Duodenal mucosa (tissue), 2 donors: ENCODE data around the gene NDRG2.

Source experiments
- H3K27ac ChIP-seq: one replicate; pipeline ENCODE4 v1.7.0; 2013; ENCODE audit warnings: low read depth, low read length
- H3K27me3 ChIP-seq, 2 donors: one replicate each; pipeline ENCODE4 v1.7.0; 2013; ENCODE audit warnings: low read length in 2 of 2, control low read depth in 1 of 2; ENCODE audit not compliant: insufficient read depth in 2 of 2, control insufficient read depth in 1 of 2
- H3K36me3 ChIP-seq, 2 donors: one replicate each; pipeline ENCODE4 v1.7.0; 2013; ENCODE audit warnings: low read length in 2 of 2, control low read depth in 1 of 2; ENCODE audit not compliant: insufficient read depth in 2 of 2, control insufficient read depth in 1 of 2
- H3K4me1 ChIP-seq, 2 donors: one replicate each; pipeline ENCODE4 v1.7.0; 2013; ENCODE audit warnings: low read length in 2 of 2, control low read depth in 1 of 2; ENCODE audit not compliant: insufficient read depth in 2 of 2, control insufficient read depth in 1 of 2
- H3K4me3 ChIP-seq, 2 donors: one replicate each; pipeline ENCODE4 v1.7.0; 2013; ENCODE audit warnings: low read length in 2 of 2, low read depth in 1 of 2
- H3K9ac ChIP-seq, 2 donors: one replicate each; pipeline ENCODE4 v1.7.0; 2013; ENCODE audit warnings: low read length in 2 of 2, low read depth in 1 of 2
- H3K9me3 ChIP-seq, 2 donors: one replicate each; pipeline ENCODE4 v1.7.0; 2013; ENCODE audit warnings: low read length in 2 of 2, control low read depth in 1 of 2; ENCODE audit not compliant: control insufficient read depth in 1 of 2

The NDRG2 gene

GRCh38 chr14:20973501-20973900 lies 51.4 kb downstream of the NDRG2 start:
- H3K4me3 ChIP-seq, result no peak overlapping the region
- no peaks in the 10 kb centered on the region for H3K27me3 ChIP-seq

GRCh38 chr14:20971705-20972021 lies 53.2 kb downstream of the NDRG2 start:
- peaks cover 8 to 10% of the 10 kb centered on the region in 2 donors for H3K4me1 ChIP-seq
- no peaks in the 10 kb centered on the region for H3K9me3 ChIP-seq
- H3K27ac ChIP-seq, result no peak overlapping the region
- H3K9ac ChIP-seq, result peak overlapping the region; percentile 44 to 80
- peak overlapping the region; percentile 85 to 87 for H3K4me3 ChIP-seq
- no peaks in the 10 kb centered on the region for H3K36me3 ChIP-seq
- peaks cover 0 to 5% of the 10 kb centered on the region in 2 donors for H3K27me3 ChIP-seq

More at GRCh38 chr14:20973501-20973900, 51.4 kb downstream of the NDRG2 start:
- H3K9me3 ChIP-seq, result no peaks in the 10 kb centered on the region
- H3K27ac ChIP-seq, result no peak overlapping the region
- H3K4me1 ChIP-seq, result peaks cover 8 to 10% of the 10 kb centered on the region in 2 donors
- no peak overlapping the region for H3K9ac ChIP-seq
- no peaks in the 10 kb centered on the region for H3K36me3 ChIP-seq

GRCh38 chr14:20970983-20971704 lies 53.7 kb downstream of the NDRG2 start:
- Histone ChIP-seq H3K27ac (no peak overlapping the region), H3K4me3 (peak overlapping the region; percentile 85 to 87), H3K36me3 (no peaks in the 10 kb centered on the region), H3K9ac (peak overlapping the region; percentile 44 to 80), H3K27me3 (peaks cover 0 to 5% of the 10 kb centered on the region in 2 donors), H3K4me1 (peaks cover 8 to 10% of the 10 kb centered on the region in 2 donors), H3K9me3 (no peaks in the 10 kb centered on the region)

- H3K27ac ChIP-seq, result no peak overlapping the region
- peaks cover 0 to 8% of the 10 kb centered on the region in 2 donors for H3K27me3 ChIP-seq
- H3K36me3 ChIP-seq, result no peaks in the 10 kb centered on the region
- H3K4me1 ChIP-seq, result peaks cover 8 to 10% of the 10 kb centered on the region in 2 donors
- no peaks in the 10 kb centered on the region for H3K9me3 ChIP-seq
- H3K4me3 ChIP-seq, result peak overlapping the region; percentile 85 to 87
- peak overlapping the region in 1 of 2 donors; percentile 80 for H3K9ac ChIP-seq
Observed at GRCh38 chr14:20970647-20970982, 54.2 kb downstream of the NDRG2 start.

GRCh38 chr14:20969336-20969735 lies 55.5 kb downstream of the NDRG2 start:
- no peak overlapping the region for H3K9ac ChIP-seq
- H3K36me3 ChIP-seq, result no peaks in the 10 kb centered on the region
- peaks cover 0 to 8% of the 10 kb centered on the region in 2 donors for H3K27me3 ChIP-seq
- H3K4me1 ChIP-seq, result peaks cover 8 to 10% of the 10 kb centered on the region in 2 donors
- no peak overlapping the region for H3K4me3 ChIP-seq
- H3K9me3 ChIP-seq, result no peaks in the 10 kb centered on the region
- no peak overlapping the region for H3K27ac ChIP-seq
